ACC112 (cell line): ENCODE data around the gene MRPS30.
A peak's percentile ranks its signal among the peaks of the same experiment; 100 is the strongest.
"Not testable (repeated sequence)": the region's sequence is repeated elsewhere in the genome, so short reads cannot be mapped to it uniquely, and the experiment has no call there.

Source experiments
- H2AFZ ChIP-seq: fragments of 200-600 bp; sonication (generic); one replicate; pipeline ENCODE4 v1.6.0; 2017; ENCODE audit warnings: antibody characterized with exemption, low read length; ENCODE audit not compliant: unreplicated experiment
- H3K27ac ChIP-seq: fragments of 200-600 bp; sonication (generic); 2 replicates; pipeline ENCODE4 v1.5.1; 2014; ENCODE audit warnings: low read depth, mild to moderate bottlenecking, antibody characterized with exemption, low read length, moderate library complexity
- H3K27me3 ChIP-seq: fragments of 200-600 bp; sonication (generic); 2 replicates; pipeline ENCODE4 v1.6.1; 2014; ENCODE audit warnings: mild to moderate bottlenecking, antibody characterized with exemption, low read length, moderate library complexity, mixed read lengths; ENCODE audit not compliant: insufficient read depth
- H3K36me3 ChIP-seq: fragments of 200-600 bp; sonication (generic); 2 replicates; pipeline ENCODE4 v1.6.1; 2016; ENCODE audit warnings: mild to moderate bottlenecking, antibody characterized with exemption, low read length, moderate library complexity, mixed read lengths; ENCODE audit not compliant: insufficient read depth
- H3K4me1 ChIP-seq: fragments of 200-600 bp; sonication (generic); one replicate; pipeline ENCODE4 v1.6.1; 2016; ENCODE audit warnings: low read length, mixed read lengths; ENCODE audit not compliant: insufficient read depth, unreplicated experiment, control insufficient read depth
- H3K4me3 ChIP-seq: fragments of 200-600 bp; sonication (generic); 2 replicates; pipeline ENCODE4 v1.5.1; 2014; ENCODE audit warnings: mild to moderate bottlenecking, low read depth, low read length
- H3K79me2 ChIP-seq: fragments of 200-600 bp; sonication (generic); one replicate; pipeline ENCODE4 v1.6.0; 2016; ENCODE audit warnings: low read length; ENCODE audit not compliant: control insufficient read depth, unreplicated experiment, insufficient read depth

The MRPS30 gene

DNA sequence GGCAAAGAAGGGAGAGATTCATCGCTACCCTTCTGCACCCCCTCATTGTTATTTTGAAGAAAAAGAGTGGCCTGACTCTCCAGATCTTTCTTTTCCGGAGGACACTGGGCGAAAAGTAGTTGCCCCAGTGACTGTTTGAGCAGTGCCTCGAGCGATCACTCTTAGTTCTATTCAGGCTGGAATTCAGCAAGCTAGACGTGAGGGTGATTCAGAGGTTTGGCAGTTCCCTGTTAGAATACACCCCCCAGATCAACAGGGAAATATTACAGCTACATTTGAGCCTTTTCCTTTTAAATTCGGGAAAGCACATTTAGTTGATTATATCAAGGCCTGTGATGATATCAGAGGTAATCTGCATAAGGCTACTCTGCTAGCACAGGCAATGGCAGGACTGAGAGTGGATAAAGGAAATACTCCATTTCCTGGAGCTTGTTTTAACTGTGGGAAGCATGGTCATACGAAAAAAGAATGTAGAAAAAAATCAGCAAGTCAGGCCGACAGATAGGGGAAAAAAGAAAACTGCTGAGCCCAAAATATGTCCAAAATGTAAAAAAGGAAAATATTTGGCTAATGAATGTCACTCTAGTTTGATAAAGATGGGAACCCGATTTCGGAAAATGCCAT is 19.3 kb upstream of the MRPS30 start:
- not testable (repeated sequence) for H3K27me3 ChIP-seq, H2AFZ ChIP-seq, H3K4me3 ChIP-seq, H3K36me3 ChIP-seq, H3K27ac ChIP-seq, H3K79me2 ChIP-seq, H3K4me1 ChIP-seq

DNA sequence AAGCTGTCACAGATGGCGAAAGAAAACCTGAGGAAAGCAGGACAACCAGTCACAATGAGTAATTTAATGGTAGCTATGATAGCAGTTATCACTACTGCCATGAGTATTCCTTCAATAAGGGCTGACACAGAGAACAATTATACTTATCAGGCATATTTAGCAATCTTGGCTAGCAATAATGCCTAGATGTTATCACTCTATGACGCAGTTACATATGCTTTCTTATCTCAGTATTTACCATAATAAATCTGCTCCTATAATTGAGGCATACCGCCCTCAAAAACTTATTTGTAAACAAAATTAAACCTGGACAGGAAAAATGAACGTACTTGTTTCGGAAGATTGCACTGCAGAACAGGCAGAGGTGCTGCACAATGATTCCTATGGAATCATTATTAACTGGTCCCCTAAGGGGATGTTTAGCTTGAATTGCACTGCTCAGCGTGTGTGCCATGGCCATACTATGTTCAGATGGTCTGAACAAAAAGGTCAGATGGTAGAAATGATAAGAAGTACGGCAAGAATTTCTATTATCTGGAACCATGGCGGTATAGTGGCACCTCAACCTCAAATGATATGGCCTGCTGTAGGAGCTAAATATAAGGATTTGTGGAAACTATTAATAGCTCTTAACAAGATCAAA is 16.6 kb upstream of the MRPS30 start:
- H3K79me2 ChIP-seq, H3K4me1 ChIP-seq, H2AFZ ChIP-seq, H3K36me3 ChIP-seq, H3K27ac ChIP-seq, H3K27me3 ChIP-seq, H3K4me3 ChIP-seq: not testable (repeated sequence)

DNA sequence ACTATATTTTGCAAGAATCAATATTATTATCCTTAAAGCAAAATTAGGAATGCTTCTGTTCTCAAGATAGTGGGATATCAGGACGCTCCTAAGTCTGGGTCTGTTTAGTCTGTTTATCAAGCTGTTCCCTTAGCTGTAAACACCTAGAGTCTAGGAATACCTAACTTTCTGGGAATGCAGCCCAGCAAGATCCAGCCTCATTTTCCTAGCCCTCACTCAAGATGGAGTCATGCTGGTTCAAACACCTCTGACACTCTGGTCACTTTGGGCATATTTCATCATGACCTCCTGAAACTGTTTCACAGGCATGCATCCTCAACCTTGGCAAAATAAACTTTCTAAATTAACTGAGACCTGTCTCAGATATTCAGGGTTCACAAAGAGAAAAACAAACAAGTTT is 14.4 kb upstream of the MRPS30 start:
- Histone ChIP-seq H3K36me3 (no peaks in the 10 kb centered on the region), H3K4me1 (peaks cover 3% of the 10 kb centered on the region), H3K4me3 (no peak overlapping the region), H3K27me3 (no peaks in the 10 kb centered on the region), H2AFZ (no peak overlapping the region), H3K79me2 (no peaks in the 10 kb centered on the region), H3K27ac (no peak overlapping the region)

DNA sequence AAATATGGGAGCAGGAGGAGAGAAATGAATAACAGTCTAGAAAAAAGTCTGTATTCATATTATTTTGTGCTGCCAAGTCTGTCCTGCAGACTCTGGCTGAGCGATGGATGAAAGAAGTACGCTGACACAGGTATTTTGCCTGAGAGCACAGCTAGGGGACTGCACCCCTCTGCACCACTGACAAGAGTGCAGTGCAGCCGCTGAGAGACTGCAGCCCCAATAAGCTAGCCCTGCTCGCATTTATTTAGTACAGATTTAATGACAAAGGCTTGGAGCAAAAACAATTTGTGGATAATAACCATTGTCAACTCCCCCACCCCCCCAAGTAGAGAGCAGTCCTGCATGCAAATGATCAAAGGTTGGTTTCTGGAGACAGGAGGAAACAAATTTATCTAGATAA is 13.3 kb upstream of the MRPS30 start:
- Histone ChIP-seq H3K27ac (no peak overlapping the region), H3K36me3 (no peaks in the 10 kb centered on the region), H2AFZ (no peak overlapping the region), H3K4me3 (no peak overlapping the region), H3K79me2 (no peaks in the 10 kb centered on the region), H3K4me1 (no peaks in the 10 kb centered on the region), H3K27me3 (no peaks in the 10 kb centered on the region)

DNA sequence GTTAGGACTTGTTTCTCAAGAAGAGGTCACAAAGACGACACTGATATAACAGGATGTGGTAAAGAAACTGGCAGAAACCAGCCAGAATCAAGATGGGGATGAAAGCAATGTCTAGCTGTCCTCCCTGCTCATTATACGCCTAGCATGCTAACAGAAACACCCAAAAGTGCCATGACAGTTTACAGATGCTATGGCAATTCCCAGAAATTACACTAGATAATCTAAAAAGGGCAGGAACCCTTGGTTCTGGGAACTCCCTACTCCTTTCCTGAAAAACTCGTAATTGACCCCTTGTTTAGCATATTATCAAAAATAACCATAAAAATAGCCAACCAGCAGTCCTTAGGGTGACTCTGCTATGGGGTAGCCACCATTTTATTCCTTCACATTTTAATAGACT is 10.9 kb upstream of the MRPS30 start:
- Histone ChIP-seq H3K4me1 (no peaks in the 10 kb centered on the region), H3K79me2 (no peaks in the 10 kb centered on the region), H3K4me3 (no peak overlapping the region), H3K27me3 (no peaks in the 10 kb centered on the region), H2AFZ (no peak overlapping the region), H3K36me3 (no peaks in the 10 kb centered on the region), H3K27ac (no peak overlapping the region)

DNA sequence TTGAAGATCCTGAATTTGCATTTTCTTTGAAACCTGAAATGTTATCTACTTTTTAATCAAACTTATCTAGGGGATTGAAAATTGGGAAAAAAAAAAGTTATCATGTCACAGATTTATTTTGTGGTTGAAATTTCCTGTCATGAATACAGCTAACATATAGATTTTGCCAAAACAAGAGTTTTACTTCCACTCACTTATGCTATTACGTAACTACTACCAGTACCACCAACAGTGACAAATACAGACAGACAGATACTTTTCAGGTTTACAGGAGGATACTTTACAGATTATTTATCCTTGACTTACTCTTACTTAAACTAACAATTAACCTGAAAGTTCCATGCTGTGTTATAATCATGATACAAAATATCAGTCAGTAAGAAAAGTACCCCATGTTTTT is 6.8 kb upstream of the MRPS30 start:
- Histone ChIP-seq H3K27ac (no peak overlapping the region), H3K4me3 (no peak overlapping the region), H3K36me3 (no peaks in the 10 kb centered on the region), H3K79me2 (no peaks in the 10 kb centered on the region), H2AFZ (no peak overlapping the region), H3K27me3 (no peaks in the 10 kb centered on the region), H3K4me1 (no peaks in the 10 kb centered on the region)

DNA sequence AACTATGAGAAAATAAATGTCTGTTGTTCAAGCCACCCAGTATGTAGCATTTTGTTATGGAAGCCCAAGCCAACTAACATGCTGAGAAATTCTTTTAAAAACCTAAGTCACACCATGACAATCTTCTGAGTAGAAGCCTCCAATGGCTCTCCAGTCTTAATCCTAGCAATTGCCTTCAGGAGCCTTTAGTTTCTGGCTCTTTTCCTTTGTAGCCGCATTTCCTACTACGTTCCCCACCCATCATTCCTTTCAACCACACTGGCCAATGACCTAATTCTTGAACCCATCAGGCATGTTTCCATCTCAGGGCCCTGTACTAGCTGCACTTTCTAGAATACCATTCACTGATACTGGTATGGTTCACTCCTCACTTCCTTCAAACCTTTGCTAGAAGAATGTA is 2.1 kb upstream of the MRPS30 start:
- Histone ChIP-seq H3K4me1 (peaks cover 10% of the 10 kb centered on the region), H2AFZ (no peak overlapping the region)

DNA sequence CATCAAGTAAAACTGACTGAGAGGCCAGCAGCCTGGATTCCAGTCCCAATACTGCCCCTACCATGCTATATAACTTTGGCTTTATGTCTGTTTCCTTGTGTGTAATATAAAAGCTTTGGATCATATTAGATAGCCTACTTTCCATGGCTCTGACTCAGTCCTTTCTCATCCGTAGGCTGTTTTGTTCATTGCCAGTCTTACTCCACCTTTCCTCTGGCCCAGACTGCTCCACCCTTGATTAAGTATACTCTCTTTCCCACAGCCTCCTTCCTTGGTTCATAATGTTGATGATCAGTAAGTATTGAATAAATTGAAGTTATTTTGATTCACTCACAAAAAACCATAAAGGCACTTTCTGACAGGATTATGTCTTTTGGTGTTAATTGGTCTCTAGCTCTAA is 1.5 kb upstream of the MRPS30 start:
- H2AFZ ChIP-seq = no peak overlapping the region
- no peak overlapping the region for H3K27ac ChIP-seq
- H3K79me2 ChIP-seq = peaks cover 42% of the 10 kb centered on the region
- peaks cover 11% of the 10 kb centered on the region for H3K4me1 ChIP-seq
- H3K4me3 ChIP-seq = peak overlapping the region; percentile 95
- H3K27me3 ChIP-seq = no peaks in the 10 kb centered on the region
- peaks cover 8% of the 10 kb centered on the region for H3K36me3 ChIP-seq

More for the DNA sequence above, 2.1 kb upstream of the MRPS30 start:
- H3K4me3 ChIP-seq = no peak overlapping the region
- peaks cover 35% of the 10 kb centered on the region for H3K79me2 ChIP-seq
- H3K27me3 ChIP-seq = no peaks in the 10 kb centered on the region
- peaks cover 3% of the 10 kb centered on the region for H3K36me3 ChIP-seq
- H3K27ac ChIP-seq = no peak overlapping the region

DNA sequence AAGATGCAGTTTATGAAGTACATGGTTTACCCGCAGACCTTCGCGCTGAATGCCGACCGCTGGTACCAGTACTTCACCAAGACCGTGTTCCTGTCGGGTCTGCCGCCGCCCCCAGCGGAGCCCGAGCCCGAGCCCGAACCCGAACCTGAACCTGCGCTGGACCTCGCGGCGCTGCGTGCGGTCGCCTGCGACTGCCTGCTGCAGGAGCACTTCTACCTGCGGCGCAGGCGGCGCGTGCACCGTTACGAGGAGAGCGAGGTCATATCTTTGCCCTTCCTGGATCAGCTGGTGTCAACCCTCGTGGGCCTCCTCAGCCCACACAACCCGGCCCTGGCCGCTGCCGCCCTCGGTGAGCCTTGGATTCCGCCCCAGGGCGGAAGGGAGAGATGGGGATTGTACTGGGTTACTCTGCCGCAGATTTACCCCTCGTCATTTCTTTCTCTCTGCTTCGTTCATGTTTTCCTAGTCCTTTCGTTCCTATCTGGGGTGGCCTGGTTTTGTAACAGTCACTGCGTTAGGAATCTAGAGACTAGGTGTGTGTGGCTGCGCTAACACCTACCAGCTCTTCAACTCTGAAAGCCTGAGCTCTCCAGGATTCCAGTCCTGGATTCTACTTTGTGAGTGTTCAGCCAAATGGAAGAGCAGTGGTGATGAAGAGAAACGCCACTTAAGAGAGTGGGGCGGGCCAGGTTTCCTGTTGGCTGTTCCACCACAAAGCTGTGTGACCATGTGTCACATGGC is 638 bp downstream of the MRPS30 start:
- H3K27me3 ChIP-seq = no peaks in the 10 kb centered on the region
- peaks cover 8% of the 10 kb centered on the region for H3K36me3 ChIP-seq
- H2AFZ ChIP-seq = peak overlapping the region; percentile 99
- peak overlapping the region; percentile 70 for H3K27ac ChIP-seq
- peaks cover 48% of the 10 kb centered on the region for H3K79me2 ChIP-seq
- peaks cover 11% of the 10 kb centered on the region for H3K4me1 ChIP-seq
- H3K4me3 ChIP-seq = peak overlapping the region; percentile 95

DNA sequence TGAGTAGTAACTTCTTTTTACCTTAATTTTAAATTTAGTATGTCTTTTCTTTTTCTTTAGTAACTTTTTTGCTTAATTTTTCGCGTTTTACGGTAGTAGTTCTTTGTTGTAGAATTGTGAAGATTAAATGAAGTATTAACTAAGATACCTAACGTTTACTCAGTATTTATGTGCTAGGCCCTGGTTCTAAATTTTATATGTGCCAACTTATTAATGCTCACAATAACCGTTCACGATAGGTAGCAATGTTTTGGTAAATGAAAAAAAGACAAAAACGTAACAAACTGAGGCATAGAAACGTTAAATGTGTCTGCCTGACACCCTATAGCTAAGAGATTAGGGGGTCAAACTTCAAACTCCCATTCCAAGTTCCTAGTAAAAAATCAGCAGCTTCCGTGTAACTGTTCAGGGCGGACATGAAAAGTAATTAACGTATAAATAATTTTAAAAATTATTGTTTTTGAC is 1.2 kb downstream of the MRPS30 start:
- Histone ChIP-seq H3K4me3 (peak overlapping the region; percentile 95), H3K79me2 (peaks cover 48% of the 10 kb centered on the region), H3K27ac (peak overlapping the region; percentile 70), H3K27me3 (no peaks in the 10 kb centered on the region), H3K4me1 (peaks cover 11% of the 10 kb centered on the region), H3K36me3 (peaks cover 14% of the 10 kb centered on the region), H2AFZ (peak overlapping the region; percentile 99)

DNA sequence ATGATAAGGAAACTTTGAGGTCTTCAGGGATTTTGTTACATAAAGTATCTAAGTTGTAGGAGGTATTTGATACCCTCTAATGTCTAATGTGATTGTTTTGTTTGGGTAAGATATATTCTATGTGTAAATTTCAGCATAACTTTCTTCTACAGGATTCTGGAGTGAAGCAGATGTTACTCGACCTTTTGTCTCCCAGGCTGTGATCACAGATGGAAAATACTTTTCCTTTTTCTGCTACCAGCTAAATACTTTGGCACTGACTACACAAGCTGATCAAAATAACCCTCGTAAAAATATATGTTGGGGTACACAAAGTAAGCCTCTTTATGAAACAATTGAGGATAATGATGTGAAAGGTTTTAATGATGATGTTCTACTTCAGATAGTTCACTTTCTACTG is 6.0 kb downstream of the MRPS30 start:
- Histone ChIP-seq H3K4me3 (no peak overlapping the region), H3K27me3 (no peaks in the 10 kb centered on the region), H3K27ac (no peak overlapping the region), H3K36me3 (peaks cover 28% of the 10 kb centered on the region), H2AFZ (no peak overlapping the region), H3K4me1 (peaks cover 11% of the 10 kb centered on the region), H3K79me2 (peaks cover 32% of the 10 kb centered on the region)
